Upper lobe of left lung (tissue), 4 donors: ENCODE results near the gene SCYL3.

Experiments
- CTCF ChIP-seq, 6 experiments: fragments of 450-650 bp in 4 of 6; fragments of 200-600 bp in 2 of 6; sonication (generic) in 2 of 6; IDR thresholded peaks; one replicate each; pipeline ENCODE4 v1.5.1; 2016 to 2019; ENCODE audit warnings: antibody characterized with exemption in 6 of 6
- POLR2A ChIP-seq, 4 donors: fragments of 450-650 bp; IDR thresholded peaks; one replicate each; pipeline ENCODE4 v1.5.1; 2016 to 2017; ENCODE audit warnings: antibody characterized with exemption in 4 of 4, mild to moderate bottlenecking in 2 of 4
- POLR2AphosphoS5 ChIP-seq, 2 donors: sonication (generic); formaldehyde crosslinking; IDR thresholded peaks; one replicate each; pipeline ENCODE4 v1.5.1; 2017; ENCODE audit warnings: antibody characterized with exemption in 2 of 2

GRCh38 chr1:169914531-169914930 lies 20.8 kb upstream of the SCYL3 start:
- no peak for TF ChIP-seq CTCF (IDR thresholded peaks at IDR 0.05)
- TF ChIP-seq POLR2A (IDR thresholded peaks at IDR 0.05): no peak
- TF ChIP-seq POLR2AphosphoS5 (IDR thresholded peaks at IDR 0.05): no peak
